ENCODE measurements around the gene DAAM1.

Gene DAAM1

DNA sequence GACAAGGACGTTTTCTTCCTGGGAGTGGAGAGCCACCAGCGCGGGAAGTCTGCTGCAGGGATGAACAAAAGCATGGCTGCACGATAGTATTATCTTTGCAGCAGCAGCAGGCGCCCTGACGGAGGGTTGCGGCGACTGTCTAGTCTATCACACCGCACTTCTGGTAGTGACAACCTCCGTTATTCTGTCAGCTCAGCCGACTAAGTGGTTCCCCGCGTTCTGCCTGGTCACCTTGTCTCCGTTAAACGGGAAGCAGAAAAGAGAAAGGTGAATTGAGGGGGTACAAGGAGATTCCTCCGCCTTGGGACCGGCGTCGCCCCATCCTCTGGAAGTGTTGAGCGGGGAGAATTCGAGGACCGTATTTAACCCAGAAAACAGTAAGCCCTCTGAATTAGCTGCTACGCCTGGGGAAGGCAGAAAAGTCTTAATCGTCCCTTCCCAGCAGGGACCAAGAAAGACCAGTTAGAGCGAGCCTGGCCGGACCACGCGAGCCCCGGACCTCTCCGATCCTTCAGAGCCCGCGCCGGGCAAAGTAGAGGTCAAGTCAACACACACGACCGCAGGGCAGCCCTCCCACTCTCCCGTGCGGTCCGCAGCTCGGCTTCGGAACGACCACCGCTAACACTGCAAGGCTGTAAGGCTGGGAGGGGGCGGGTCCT is 536 bp upstream of the DAAM1 start:
- peak; percentile 2 to 3 for ATAC-seq

DNA sequence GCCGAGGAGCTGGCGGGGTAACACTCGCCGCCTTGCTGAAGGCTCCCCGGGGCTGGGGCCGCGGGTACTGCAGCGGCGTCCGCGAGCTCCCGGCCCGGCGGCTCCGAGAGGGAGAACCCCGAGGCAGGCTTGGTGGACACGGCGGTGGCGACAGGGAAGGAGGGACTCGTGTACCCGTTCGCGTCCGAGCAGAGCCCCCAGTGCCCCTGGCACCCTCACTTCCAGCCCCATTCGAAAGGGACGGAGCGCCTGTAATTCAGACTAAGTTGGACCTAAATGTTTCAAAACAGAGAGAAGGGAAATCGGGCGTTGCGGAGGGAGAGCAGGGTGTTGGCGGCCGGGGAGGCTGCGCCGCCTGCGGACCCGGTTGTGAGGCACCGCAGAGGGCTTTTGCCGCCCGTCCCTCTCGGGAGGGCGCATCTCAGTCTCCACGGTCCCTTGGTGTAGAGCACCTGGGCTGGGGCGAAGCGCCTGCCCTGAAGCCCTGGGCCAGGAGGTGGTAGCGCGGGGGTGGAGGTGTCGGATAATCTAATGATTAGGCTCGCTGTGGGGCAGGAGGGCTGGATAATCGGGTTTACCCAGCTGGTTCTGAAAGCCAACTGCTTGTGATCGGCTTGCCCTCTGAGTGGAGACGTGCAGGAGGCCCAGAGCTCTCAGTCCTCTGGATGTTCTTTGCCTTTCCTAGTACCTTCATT is 771 bp downstream of the DAAM1 start:
- peak; percentile 5 to 7 for ATAC-seq

DNA sequence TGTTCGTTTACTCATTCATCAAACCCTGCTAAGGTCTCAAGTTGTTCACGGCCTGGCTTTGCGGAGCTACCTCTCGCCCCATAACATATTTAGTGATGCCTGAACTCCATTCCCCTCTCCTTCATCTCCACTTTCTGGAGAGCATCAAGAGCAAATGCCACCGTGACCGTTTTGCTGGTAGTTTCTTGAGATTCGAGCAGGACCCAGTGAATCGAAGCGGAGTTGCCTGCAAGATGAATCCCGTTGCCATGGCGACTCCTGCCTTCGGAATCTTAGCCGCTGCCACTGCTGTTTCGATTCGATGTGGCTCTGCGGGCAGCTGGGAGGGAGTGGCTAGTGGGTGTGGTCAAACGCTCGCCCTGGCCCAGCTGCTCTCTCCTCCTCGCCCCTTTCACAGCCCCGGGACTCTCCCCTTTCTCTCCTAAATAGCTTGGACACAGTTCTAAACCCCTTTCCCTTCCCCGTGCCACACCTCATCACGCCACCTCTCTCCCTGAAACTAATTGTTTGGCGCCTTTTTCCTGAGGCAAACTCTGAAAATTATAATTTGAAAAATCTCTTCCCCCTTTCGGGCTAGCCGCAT is 1.4 kb downstream of the DAAM1 start:
- no peak for ATAC-seq

DNA sequence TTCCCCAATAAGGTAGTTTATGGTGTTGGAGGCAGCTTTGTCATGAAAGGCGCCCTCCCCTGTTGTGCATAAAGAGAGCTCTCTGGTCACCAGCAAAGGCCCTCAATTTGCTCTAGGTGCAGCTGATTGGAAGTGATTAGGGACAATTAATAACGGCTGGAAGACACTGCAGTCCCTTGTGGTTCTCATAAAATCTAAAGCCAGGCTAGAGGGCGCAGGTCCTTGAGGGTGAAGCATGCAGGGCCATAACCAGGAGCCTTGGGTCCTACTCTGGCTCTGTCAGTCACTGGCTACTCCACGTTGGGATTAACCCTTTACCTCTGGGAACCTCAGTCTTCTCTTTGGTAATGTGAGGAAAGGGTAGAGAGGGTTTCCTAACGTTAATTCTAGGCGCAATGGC is 1.9 kb downstream of the DAAM1 start:
- no peak for ATAC-seq

DNA sequence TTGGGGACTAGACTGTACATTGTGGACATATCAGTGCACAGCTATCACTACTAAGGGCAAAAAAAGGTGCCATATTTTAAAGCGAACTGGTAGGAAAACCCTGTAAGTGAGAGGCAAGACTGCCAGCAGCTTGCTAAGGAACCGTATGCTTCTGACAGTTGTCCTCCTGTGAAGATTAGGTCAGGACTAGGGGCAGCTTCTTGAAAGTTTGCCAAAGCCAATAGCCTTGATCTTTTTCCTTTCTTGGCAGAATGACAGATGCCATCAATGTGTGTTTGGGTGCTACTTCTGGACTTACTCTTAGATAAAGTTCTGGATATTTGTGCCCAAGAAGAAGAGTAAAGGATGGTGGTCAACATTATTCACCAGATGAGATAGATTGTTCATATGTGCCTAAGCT is 7.4 kb downstream of the DAAM1 start:
- ATAC-seq: no peak

DNA sequence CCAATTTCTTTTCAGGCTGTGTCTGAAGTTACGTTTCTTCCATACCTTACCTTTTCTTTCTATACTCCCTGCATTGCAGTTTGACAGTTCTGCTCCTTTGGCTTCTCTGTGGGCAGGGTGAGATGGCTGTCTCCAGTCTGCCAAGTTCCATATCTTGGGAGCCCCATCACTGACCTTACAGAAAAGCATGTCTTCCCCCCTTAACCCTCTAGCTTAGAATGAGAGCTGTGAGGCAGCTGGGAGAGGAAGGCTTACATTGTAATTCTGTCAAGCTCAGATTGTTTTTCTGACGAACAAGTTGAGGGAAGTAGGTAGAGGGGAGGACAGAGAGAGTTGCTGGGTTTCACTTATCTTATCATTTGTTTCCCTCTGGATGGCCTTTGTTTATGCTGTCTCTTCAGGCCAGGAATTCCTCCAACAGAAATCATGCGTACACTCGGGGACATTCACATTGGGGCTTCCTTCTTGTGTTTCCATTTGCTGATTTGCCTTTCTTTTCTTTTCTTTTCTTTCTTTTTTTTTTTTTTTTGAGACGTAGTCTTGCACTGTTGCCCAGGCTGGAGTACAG is 9.3 kb downstream of the DAAM1 start:
- ATAC-seq: no peak

DNA sequence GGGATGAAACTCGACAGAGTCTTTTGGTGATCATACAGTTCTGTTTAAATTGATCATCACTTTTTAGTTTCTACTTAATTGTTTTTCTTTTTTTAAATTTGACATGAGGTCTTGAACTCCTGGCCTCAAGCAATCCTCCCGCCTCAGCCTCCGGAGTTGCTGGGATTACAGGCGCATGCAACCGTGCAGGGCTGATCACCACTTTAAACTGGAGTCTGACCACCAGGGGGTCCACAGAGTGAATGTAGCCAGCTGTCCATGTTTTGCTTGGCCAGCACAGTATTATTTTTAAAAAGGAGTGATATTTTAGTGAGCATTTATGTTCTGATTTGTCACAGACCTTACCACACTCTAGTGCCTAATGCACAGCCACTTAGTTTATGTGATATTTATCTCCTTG is 10.7 kb downstream of the DAAM1 start:
- ATAC-seq: no peak

DNA sequence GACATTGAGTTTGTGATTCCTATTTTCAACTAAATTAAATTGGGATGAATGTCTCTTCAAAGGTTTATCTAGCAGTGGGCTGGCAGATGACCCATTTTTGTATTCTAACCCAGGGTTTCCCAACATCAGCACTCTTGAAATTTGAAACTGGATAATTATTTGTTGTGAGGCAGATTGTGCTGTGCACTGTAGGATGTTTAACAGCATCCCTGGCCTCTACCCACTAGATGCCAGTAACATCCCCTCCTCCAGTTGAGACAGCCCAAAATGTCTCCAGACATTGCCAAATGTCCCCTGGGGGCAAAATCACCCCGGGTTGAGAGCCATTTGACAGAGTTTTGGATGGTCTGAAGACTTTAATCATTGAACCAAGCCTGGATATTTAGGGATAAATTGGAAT is 11.1 kb downstream of the DAAM1 start:
- no peak for ATAC-seq

DNA sequence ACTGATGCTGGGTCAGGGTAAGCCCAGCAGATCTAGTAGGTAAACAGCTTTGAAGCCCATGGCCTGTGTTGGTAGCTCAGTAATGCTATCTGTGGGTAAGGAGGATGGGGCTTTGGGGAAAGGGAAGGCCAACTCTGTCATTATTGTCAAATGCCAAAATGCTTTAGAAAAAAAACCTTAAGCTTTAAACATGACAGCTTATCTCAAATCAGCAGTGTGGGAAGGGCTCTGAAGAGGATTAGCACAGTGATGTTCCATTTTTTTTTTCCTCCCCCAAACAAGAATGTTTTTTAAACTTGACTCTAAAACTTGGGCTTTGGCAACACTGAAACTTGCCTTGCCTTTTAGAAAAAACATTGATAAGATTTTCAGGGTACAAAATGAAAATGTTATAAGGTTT is 11.7 kb downstream of the DAAM1 start:
- no peak for ATAC-seq

DNA sequence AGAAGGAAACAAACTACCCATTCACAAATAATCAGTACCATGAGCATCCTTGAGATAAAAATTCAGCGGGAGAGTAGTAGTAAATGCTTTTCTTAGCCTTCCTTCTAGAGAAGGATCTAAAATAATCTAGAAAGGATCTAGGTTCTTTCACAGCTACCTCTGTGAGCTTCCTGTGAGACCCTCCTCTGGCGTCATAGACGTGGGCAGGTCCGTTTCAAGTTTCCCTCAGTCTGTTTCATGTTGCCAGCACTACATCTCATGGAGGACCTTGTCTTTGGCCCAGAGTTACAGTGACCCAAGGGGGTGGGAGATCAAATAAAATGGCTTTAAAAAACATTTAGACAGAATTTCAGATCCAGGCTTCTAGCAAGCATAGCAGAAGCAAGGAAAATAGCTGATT is 13.6 kb downstream of the DAAM1 start:
- ATAC-seq: no peak

DNA sequence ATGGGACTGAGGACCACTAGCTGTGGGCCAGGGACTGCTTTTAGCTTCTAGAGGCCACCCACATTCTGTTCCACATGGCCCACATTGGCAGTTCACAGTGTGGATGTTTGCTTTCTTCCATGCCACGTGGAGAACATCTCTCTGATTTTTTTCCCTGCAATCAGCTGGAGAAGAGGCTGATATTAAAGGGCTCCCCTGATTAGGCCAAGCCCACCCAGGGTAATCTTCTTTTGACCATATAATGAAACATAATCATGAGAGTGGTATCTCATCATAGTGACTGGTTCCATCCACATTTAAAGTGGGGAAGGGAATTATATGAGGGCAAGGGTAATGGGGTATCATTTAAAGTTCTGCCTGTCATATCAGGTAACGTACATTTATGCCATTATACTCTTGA is 15.8 kb downstream of the DAAM1 start:
- ATAC-seq: no peak

DNA sequence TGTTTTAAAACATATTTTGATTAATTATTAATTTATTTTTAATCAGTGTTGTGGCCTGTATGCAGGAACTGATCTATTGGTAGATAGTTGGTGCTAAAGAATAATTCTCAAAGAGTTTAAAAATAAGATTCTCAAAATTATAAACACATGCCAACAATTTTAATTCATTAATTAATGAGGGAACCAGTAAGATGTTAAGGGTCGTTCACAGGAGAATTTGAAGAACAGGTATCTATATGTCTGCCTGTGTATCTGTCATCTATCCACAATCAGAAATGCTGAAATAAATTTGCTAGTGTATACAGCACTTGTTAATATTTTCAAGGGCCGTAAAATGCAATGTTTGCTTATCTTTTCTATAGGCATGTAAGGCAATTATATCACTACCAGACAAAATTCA is 18.4 kb downstream of the DAAM1 start:
- ATAC-seq: no peak

DNA sequence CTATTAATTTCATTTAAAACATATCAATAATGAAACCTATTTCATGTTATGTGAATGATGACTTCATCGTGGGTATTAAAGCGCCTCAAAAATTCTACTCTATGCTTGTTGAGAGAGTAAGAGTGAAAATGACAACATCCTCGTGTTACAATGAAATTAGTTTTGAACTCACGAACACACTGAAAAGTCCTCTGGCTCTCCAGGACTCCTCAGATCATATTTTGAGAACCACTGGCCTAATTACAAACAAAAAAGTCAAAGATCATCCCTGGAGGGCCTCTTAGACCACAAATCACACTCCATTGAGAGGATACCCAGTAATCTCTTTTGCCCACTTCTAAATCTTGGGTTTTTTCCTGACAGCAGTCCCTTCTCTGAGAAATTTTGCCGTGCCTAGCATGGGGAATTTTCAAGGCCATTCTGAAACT is 19.1 kb downstream of the DAAM1 start:
- peak in 1 of 2 donors; percentile 20 for ATAC-seq

DNA sequence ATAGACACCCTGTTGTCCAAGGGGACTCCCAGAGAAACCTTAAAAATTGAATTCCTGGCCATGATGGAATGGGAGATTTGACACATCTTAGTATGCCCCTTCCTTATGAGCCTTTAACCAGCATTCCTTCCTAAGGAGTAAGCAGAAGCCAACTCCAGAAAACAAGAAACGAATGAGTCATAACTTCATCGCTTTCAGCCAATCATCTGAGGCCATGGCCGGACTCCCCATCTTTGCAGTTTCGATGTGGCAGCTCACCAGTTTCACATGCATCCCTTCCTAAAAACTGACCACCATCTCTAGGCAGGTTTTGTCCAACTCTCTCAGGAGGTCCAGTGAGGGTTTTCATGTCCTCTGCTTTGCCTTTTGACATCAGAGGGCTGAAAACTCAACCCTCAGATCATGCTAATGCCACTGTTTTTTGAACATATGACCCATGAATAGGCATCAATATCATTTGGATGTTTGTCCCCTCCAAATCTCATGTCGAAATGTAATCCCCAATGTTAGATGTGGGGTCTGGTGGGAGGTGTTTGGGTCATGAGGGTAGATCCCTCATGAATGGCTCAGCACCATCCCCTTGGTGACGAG is 19.9 kb downstream of the DAAM1 start:
- ATAC-seq: no peak

DNA sequence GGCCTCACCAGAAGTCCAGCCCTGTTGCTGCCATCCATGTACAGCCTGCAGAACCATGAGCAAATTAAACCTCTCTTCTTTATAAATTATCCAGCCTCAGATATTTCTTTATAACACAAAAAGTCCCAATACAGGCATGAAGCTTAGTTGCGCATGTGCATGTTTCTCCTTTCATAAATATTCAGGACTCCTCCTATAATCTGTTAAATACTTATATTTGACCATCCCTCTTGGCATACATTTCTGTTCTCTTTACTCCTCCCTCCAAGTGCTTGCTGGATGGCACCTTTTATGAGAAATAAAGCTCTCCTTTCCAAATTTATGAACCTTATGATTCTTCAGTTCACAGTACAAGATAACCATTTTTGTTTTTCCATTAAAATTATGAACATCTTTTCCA is 20.5 kb downstream of the DAAM1 start:
- ATAC-seq: no peak

DNA sequence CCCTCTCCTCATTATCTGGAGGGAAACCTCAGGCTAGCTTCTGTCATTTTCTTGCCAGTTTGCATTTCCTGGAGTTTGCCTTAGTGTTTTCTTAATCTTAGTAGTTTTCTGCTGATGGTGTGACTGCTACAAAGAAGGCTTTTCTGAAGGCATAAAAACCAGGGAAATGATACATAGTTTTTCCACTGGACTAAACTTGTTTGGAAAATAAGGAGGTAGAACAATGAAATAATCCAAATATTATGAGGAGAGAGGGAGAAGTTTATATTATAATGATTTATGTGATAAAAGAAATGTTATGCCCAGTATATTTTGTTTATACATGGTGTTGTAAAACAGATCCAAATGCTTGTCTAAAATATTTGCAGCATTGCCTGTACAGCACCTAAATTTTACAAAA is 22.2 kb downstream of the DAAM1 start:
- no peak for ATAC-seq

DNA sequence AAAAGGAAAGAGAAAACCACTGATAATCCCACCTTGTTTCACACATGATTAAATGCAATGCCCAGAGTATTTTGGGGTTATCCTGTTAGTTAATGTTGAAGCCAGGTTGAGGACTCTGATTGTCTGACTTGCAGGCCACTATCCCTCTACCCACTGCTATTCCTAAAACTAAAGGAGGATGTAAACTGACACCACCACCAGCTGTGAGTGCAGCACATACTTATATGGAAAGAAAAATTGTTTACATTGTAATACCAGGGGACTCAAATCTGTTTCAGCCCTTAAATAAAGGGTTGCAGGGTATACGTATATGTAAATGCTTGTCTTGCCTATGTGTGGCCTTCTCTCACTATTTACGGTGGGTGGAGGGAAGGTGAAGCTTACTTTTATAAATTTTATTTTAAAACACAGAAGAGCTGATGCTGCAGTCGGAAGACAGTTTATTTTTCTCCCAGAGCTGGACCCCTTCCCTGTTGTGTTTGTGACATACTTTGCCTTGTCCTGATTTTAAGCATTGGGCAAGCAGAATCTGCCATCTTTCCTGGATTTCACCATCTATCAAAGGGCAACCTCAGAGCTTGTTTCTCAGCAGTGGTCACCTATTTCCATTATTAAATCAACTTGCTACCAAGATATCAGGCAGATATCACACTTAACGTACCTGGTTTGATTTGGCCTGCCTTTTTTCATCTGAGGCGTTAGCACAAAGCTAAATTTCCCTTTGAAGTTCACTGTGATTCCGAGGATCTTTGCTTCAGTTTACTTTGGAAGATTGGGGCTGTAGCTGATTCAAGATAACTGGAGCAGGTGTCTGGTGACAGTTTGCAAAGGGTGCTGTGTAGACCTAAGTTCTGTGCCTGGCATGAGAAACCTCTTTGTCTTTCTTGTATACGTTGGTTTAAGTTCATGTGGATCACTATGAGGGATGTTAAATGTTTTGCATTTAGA is 25.2 kb downstream of the DAAM1 start:
- no peak for ATAC-seq

DNA sequence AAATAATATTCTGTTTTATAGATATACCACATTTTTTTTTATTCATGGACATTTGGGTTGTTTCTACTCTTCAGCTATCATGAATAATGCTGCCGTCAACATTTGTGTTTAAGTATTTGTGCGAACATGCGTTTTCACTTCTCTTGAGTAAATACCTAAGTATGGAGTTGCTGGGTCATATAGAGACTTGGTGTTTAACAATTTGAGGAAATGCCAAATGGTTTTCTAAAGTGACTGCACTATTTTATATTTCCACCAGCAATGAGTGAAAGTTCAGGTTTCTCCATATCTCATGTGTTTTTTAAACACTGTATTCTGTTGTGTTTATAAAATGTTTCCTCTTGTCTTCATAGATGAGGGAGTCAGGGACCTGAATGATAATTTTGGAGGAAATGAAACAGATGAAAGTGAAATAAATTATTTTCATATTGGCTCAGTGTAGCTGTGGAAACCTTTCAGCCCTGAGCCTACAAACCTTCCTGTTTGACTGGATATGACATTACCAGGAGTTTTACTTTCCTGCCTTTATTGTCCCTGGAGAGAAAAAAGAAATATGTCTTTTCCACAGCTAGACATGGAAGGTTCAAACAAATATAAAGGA is 26.3 kb downstream of the DAAM1 start:
- no peak for ATAC-seq

DNA sequence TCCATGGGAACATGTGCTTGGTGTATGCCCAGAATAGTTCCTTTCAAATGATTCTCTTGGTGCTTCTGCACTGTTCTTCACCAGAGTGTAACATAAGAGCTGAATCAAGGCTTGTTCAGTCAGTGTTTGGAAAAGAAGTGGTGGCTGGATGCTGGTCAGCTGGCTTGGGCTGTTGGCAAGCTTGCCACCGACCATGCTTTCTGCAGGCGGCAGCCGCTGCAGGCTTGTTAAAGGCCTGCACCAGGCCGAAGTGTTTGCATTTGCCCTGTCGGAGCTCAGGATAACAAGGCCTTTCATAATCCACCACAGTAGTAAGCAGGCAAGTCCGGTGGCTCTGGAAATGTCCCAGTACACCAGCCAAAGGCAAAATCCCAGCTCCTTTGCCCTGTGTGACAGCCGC is 26.9 kb downstream of the DAAM1 start:
- no peak for ATAC-seq

DNA sequence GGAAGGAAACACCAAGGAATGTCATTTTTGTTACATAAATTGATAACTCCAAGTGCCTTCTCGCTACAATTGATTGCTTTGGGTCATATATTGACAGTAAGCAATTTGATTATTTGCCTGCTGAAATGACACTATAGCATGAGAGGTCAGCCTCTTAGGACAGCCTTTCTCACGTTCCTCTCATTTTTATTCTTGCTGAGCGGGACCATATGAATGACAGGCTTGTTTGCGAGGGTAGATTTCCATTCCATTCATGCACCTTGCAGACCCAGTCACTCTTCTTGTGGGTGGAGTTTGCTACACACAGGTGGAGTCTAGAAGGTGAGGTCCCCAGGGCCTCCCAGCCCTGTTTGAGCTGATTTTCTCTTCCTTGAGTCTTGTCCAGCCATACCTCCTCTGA is 27.3 kb downstream of the DAAM1 start:
- ATAC-seq: no peak

DNA sequence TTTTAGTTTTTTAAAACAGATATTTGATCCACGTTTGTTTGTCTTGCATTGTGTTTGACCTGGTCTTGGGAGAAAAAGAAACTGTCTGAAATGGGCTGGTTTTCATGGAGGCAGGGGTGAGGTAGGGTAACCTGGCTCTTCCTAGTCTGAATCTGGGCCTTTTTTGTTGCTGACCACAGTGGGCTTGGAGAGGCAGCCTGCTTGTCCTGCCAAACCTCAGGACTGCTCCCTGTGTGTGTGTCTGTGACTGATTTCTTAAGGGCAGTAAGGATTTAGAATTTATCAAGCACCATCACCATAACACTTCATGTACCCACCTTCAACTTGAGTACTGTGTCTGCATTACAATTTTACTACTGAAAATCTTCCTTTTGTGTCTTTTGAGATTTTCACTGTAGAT is 28.5 kb downstream of the DAAM1 start:
- no peak for ATAC-seq

DNA sequence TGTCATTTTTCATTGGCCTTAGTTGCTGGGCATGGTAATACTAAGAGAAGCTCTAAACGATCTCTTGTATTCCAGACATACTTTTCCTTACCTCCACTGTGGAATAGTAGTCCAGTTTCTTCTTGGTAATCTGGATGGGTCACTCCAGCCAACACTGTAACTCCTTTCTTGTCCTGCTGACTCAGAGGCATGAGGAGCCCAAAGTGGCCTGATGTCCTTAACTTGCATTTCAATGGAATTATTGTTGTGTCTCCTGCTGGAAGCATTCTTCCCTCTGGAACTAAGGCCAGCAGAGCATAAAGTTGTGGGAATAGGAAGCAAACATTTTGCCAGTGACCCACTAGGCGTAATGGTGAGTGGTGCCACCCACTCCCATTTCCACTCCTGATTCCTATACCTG is 33.1 kb downstream of the DAAM1 start:
- ATAC-seq: no peak

Measured in activated CD4-positive, CD25-positive, alpha-beta regulatory T cell treated with anti-CD3 and anti-CD28 coated beads, Interleukin-2, amount 50 U/mL, for 24 hours (primary cell).